ENCODE data around the gene PPP1R7.

The PPP1R7 gene

DNA sequence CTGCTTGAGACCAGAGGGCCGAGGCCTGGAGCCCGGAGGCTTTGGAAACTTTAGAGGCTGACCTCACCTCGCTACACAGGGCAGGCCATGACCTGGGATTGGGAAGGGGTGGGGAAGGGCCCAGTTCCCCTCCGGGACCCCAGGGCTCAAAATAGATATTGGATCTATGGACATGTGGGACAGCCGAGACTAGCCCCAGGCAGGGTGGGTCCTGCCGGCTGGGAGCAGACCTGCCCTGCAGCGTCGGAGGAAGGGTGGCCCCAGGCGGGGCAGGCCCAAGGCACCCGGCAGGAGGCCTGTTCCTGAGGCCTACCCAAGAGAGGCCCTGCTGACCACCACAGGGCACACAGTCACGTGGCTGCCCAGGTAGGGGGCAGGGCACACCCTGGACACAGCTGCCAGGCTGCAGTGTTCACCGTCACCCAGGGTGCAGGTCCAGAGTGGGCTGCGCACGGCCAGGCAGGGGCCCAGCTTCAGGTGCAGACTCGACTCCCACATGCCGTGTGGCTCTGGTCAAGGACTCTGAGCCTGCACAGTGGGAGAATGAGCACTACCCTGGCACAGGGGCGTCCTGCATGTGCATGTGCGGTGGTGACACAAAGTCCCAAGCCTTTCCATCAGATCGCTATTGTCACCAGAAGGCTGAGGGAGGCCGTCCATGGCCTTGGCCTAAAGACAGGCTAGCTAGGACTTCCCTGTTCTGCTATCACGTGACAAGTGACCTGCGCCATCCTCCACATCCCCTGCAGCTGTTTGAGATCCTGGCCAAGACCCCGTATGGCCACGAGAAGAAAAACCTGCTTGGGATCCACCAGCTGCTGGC lies 51.4 kb downstream of the PPP1R7 start:
- Histone ChIP-seq H3K4me1 (no peaks in the 10 kb centered on the region), H3K27me3 (no peaks in the 10 kb centered on the region), H3K27ac (no peak overlapping the region), H3K9me3 (no peaks in the 10 kb centered on the region), H3K36me3 (no peaks in the 10 kb centered on the region), H3K4me3 (no peak overlapping the region)
- no peak for DNase-seq
- TF ChIP-seq, protein P1, sequence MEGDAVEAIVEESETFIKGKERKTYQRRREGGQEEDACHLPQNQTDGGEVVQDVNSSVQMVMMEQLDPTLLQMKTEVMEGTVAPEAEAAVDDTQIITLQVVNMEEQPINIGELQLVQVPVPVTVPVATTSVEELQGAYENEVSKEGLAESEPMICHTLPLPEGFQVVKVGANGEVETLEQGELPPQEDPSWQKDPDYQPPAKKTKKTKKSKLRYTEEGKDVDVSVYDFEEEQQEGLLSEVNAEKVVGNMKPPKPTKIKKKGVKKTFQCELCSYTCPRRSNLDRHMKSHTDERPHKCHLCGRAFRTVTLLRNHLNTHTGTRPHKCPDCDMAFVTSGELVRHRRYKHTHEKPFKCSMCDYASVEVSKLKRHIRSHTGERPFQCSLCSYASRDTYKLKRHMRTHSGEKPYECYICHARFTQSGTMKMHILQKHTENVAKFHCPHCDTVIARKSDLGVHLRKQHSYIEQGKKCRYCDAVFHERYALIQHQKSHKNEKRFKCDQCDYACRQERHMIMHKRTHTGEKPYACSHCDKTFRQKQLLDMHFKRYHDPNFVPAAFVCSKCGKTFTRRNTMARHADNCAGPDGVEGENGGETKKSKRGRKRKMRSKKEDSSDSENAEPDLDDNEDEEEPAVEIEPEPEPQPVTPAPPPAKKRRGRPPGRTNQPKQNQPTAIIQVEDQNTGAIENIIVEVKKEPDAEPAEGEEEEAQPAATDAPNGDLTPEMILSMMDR (IDR thresholded peaks at IDR 0.05): no peak
- intact Hi-C loops (cut with DNase I; ENCODE audit: low total_unique reads): loop anchor here (10.0 kb wide), 1 partner anchor 357 kb away; no protein-coding TSS in a partner anchor

DNA sequence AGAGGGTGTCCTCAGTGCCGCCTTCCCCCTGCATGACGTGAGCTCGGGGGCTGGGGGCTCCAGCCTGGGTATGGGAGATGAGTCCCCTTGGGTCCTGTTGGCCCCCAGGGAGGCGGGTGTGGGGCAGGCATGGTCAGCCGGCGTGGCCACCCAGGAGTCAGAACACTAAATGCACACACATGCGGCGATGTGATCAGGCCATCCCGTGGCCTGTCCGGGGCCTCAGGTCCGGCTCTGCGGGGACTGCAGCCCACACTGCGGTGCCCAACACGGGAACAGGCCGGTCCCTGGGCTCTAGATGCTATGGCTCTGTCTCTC lies 52.0 kb downstream of the PPP1R7 start:
- H3K36me3 ChIP-seq: no peaks in the 10 kb centered on the region
- H3K27me3 ChIP-seq: no peaks in the 10 kb centered on the region
- no peaks in the 10 kb centered on the region for H3K9me3 ChIP-seq
- intact Hi-C loops (cut with DNase I; ENCODE audit: low total_unique reads): loop anchor here (10.0 kb wide), 1 partner anchor 357 kb away; no protein-coding TSS in a partner anchor
- H3K4me1 ChIP-seq: no peaks in the 10 kb centered on the region
- no peak overlapping the region for H3K4me3 ChIP-seq
- TF ChIP-seq, protein P1 (IDR thresholded peaks at IDR 0.05): no peak
- no peak overlapping the region for H3K27ac ChIP-seq
- no peak for DNase-seq

DNA sequence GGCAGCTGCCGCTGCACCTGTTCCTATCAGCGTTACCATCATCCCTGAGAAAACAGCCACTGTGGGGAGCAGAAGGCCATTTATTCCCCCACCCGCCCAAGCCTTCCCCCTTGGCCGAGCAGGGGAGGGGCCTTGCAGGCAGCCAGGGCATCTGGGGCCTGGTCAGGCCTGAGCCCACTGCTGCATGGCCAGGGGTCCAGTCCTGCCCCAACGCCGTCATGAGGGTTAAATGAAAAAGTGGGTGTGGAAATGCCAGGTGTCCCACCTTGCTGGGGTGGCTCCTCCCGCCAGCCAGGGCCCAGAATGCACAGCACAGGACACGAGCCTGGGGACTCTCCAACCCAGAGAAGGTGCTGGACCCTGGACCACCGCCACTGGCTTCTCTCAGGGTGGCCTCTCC lies 52.4 kb downstream of the PPP1R7 start:
- no peak overlapping the region for H3K4me3 ChIP-seq
- intact Hi-C loops (cut with DNase I; ENCODE audit: low total_unique reads): loop anchor here (10.0 kb wide), 1 partner anchor 358 kb away; no protein-coding TSS in a partner anchor
- no peak overlapping the region for H3K27ac ChIP-seq
- no peaks in the 10 kb centered on the region for H3K9me3 ChIP-seq
- H3K36me3 ChIP-seq: no peaks in the 10 kb centered on the region
- no peaks in the 10 kb centered on the region for H3K27me3 ChIP-seq
- TF ChIP-seq, protein P1 (IDR thresholded peaks at IDR 0.05): no peak
- no peaks in the 10 kb centered on the region for H3K4me1 ChIP-seq
- no peak for DNase-seq

DNA sequence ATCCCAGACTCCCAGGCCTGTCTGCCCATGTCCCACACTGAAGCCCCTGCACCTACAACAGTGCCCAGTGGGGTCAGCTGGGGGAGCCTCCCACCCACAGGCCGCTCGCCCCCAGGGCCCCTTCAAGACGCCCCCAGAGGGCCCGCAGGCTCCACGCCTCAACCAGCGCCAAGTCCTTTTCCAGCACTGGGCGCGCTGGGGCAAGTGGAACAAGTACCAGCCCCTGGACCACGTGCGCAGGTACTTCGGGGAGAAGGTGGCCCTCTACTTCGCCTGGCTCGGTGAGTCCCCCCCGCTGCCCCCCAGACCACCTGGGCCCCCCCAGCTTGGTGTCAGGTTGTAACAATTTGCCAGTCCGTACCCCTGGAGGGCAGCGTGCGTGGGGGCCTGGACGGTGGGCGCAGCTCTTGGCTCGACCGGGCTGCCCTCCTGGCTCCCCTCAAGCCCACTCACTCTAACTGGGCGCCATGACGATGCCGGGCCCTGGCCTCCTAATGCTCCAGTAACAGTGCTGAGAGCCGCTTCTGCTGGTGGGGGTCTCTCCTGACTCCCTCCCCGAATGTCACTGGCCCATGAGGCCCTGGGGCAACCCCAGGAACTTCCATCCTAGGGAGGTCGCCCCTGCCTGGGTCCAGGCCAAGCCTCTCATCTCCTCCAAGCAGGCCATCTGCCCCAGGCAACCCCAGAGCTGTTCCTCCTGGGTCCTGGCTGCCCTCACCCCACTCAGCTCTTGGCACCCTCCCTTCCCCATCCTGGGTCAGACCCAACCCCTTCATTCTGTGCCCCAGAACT lies 53.1 kb downstream of the PPP1R7 start:
- intact Hi-C loops (cut with DNase I; ENCODE audit: low total_unique reads): loop anchor here (10.0 kb wide), 1 partner anchor 359 kb away; no protein-coding TSS in a partner anchor
- H3K27ac ChIP-seq: no peak overlapping the region
- no peaks in the 10 kb centered on the region for H3K27me3 ChIP-seq
- no peak for DNase-seq
- H3K4me3 ChIP-seq: no peak overlapping the region
- no peaks in the 10 kb centered on the region for H3K36me3 ChIP-seq
- TF ChIP-seq, protein P1 (IDR thresholded peaks at IDR 0.05): no peak
- H3K9me3 ChIP-seq: no peaks in the 10 kb centered on the region
- H3K4me1 ChIP-seq: no peaks in the 10 kb centered on the region

DNA sequence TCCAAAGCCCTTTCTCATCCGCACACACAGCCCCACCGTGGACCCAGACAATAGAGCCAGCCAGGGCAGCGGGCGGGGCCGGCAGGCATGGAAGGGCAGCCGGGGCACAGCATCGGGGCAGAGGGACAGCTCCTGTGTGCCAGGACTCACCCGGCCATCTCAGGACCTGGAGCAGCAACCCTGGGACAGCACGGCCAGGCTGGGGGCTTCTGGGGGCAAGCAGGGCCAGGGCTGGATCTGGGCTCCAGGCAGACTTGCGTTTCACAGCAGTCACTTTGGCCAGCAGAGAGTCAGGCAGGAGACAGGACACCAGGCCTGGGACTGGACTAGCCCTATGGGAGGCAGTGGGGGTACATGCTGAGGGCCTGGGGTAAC lies 53.7 kb downstream of the PPP1R7 start:
- Histone ChIP-seq H3K27me3 (no peaks in the 10 kb centered on the region), H3K4me3 (no peak overlapping the region), H3K27ac (no peak overlapping the region), H3K4me1 (no peaks in the 10 kb centered on the region), H3K36me3 (no peaks in the 10 kb centered on the region), H3K9me3 (no peaks in the 10 kb centered on the region)
- no peak for DNase-seq
- TF ChIP-seq, protein P1 (IDR thresholded peaks at IDR 0.05): no peak
- intact Hi-C loops (cut with DNase I; ENCODE audit: low total_unique reads): loop anchor here (10.0 kb wide), 1 partner anchor 359 kb away; no protein-coding TSS in a partner anchor
